T47D (cell line): Measurements from ENCODE around the gene REST.

Experiments
- DNase-seq, 2 experiments: peaks; one replicate each; pipeline versions ENCODE4 v3.0.0 to v3.0.0-alpha.2; 2011 to 2012; ENCODE audit warnings: low read depth in 1 of 2, low spot score in 1 of 2
- JUND ChIP-seq: IDR thresholded peaks from 2 replicates; pipeline ENCODE4 v1.6.1; 2012; ENCODE audit warnings: low read depth
- in situ Hi-C: cut with HindIII; loops from 2 replicates; pipeline ENCODE4 v1.10.0; 2016; ENCODE audit warnings: low sequenced_read_pairs, low pct_unique_long_range_greater_than_20kb

REST gene, protein sequence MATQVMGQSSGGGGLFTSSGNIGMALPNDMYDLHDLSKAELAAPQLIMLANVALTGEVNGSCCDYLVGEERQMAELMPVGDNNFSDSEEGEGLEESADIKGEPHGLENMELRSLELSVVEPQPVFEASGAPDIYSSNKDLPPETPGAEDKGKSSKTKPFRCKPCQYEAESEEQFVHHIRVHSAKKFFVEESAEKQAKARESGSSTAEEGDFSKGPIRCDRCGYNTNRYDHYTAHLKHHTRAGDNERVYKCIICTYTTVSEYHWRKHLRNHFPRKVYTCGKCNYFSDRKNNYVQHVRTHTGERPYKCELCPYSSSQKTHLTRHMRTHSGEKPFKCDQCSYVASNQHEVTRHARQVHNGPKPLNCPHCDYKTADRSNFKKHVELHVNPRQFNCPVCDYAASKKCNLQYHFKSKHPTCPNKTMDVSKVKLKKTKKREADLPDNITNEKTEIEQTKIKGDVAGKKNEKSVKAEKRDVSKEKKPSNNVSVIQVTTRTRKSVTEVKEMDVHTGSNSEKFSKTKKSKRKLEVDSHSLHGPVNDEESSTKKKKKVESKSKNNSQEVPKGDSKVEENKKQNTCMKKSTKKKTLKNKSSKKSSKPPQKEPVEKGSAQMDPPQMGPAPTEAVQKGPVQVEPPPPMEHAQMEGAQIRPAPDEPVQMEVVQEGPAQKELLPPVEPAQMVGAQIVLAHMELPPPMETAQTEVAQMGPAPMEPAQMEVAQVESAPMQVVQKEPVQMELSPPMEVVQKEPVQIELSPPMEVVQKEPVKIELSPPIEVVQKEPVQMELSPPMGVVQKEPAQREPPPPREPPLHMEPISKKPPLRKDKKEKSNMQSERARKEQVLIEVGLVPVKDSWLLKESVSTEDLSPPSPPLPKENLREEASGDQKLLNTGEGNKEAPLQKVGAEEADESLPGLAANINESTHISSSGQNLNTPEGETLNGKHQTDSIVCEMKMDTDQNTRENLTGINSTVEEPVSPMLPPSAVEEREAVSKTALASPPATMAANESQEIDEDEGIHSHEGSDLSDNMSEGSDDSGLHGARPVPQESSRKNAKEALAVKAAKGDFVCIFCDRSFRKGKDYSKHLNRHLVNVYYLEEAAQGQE

DNA sequence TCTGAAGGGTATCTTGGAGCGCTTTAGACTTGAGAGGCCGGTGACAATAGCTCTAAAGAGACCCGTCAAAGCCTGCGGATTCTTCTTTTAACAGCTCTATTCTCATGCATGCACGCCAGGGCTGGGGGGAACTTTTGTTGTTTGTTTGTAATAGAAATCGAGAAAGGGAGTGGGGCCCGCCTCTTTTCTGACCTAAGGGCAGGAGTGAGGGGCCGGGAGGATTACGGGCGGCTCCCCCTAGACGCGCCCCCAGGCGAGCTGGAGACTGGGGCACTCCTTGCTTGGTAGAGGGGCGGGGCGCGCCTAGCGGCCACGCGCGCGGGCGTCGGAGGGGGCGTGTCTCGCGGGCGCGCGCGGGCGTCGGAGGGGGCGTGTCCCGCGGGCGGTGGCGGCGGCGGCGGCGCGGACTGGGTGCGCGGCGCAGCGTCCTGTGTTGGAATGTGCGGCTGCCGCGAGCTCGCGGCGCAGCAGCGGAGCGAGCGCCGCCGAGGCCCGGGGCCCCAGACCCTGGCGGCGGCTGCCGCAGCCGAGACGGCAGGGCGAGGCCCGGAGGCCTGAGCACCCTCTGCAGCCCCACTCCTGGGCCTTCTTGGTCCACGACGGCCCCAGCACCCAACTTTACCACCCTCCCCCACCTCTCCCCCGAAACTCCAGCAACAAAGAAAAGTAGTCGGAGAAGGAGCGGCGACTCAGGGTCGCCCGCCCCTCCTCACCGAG is at the start of gene REST:
TSS of gene REST (plus strand) at position 412 of the 717 bp plus-strand sequence. CDS start 2,739 bp downstream, outside the sequence.
- in situ Hi-C loops, result no loop called here
- TF ChIP-seq JUND, result no peak
- DNase-seq, result peak; percentile 55 to 80

DNA sequence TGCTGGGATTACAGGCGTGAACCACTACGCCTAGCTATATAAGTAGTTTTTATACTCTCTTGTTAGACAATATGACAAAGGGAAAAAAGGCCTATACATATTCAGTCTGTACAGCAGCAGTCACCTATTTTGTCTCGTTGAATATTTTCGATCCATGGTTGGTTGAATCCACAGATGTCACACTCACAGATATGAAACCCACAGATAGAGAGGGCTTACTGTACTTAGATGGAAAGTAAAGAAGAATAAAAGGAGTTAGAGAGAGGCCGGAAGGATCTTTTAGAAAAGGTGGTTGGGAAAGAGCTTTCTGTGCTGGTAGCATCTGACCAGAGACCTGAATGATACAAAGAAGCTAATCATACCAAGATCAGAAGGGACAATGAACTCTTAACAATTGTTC is 47.9 kb upstream of the REST start:
- TF ChIP-seq JUND, result no peak
- DNase-seq, result no peak
- in situ Hi-C loops, result no loop called here

GRCh38 chr4:56860781-56861180 is 46.9 kb upstream of the REST start:
- in situ Hi-C loops, result no loop called here
- TF ChIP-seq JUND, result no peak
- DNase-seq, result no peak

DNA sequence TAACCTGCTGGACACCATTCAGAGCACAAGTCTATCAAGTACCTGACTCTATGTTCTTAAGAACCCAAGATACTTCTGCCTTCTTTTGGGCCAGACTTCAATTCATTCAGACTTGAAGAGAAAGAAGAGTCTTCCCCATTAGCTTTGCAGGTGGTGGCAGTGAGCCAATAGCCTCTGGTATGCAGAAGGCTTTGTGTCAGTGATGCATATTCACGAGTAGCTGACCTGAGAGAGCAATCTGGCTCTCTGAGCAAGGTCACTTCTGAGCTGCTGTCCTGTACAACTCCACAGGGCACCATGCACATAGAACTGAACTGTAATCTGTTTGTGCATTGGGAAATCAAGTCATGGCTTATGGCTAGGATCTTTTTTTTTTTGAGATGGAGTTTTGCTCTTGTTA is 46.3 kb upstream of the REST start:
- in situ Hi-C loops, result no loop called here
- no peak for DNase-seq
- TF ChIP-seq JUND, result no peak

- DNase-seq, result no peak
- in situ Hi-C loops, result no loop called here
- TF ChIP-seq JUND, result no peak
Observed at GRCh38 chr4:56863441-56864139, 44.1 kb upstream of the REST start.

- DNase-seq, result no peak
- in situ Hi-C loops, result no loop called here
- TF ChIP-seq JUND, result no peak
Observed at GRCh38 chr4:56870946-56871345, 36.8 kb upstream of the REST start.

- in situ Hi-C loops, result no loop called here
- no peak for TF ChIP-seq JUND
- DNase-seq, result no peak
Observed at GRCh38 chr4:56871371-56871866, 36.3 kb upstream of the REST start.

- TF ChIP-seq JUND, result no peak
- in situ Hi-C loops, result no loop called here
- DNase-seq, result peak in 1 of 2 experiments; percentile 89
Observed at GRCh38 chr4:56874166-56874565, 33.5 kb upstream of the REST start.

- TF ChIP-seq JUND, result no peak
- in situ Hi-C loops, result no loop called here
- DNase-seq, result no peak
Observed at GRCh38 chr4:56874923-56875322, 32.8 kb upstream of the REST start.

- DNase-seq, result no peak
- no peak for TF ChIP-seq JUND
- in situ Hi-C loops, result no loop called here
Observed at GRCh38 chr4:56876264-56876663, 31.4 kb upstream of the REST start.

GRCh38 chr4:56879996-56880395 is 27.7 kb upstream of the REST start:
- in situ Hi-C loops, result no loop called here
- TF ChIP-seq JUND, result no peak
- DNase-seq, result no peak
